Sciatic nerve (tissue), 2 donors: Measurements from ENCODE around the gene GALNT2. TPM values are rescaled to one million over a fixed set of nuclear protein-coding genes. Genes with fewer than 3 reads are reported as not detected.

Experiments
- ATAC-seq: fragments of 200-7000 bp; cut with Tn5 transposase; one replicate; pipeline ENCODE4 v1.9.1; 2020; ENCODE audit warnings: mild to moderate bottlenecking, moderate library complexity
- DNase-seq: peaks from one replicate; pipeline ENCODE4 v3.0.0-alpha.2; 2020; ENCODE audit warnings: low spot score
- intact Hi-C: fragments of 100-400 bp; cut with DNase I; formaldehyde crosslinking; loops from one replicate; pipeline ENCODE4 v1.14.2; 2022
- total RNA-seq: library from RNA; stranded (reverse); fragmentation: NEBNext Ultra II Directional; extraction: Animal tissue kit (Norgen Biotek cat#: 25700); gene quantifications from one replicate; pipeline ENCODE4 v1.2.1, GENCODE V29; 2021
- donor health status: DM: no; HTN: no; CAD: no.
- donor health status: DM: no; HTN: no; CAD: no.

The GALNT2 gene
- total RNA-seq, 1 donor from 2014 or later: 67.3 TPM

DNA sequence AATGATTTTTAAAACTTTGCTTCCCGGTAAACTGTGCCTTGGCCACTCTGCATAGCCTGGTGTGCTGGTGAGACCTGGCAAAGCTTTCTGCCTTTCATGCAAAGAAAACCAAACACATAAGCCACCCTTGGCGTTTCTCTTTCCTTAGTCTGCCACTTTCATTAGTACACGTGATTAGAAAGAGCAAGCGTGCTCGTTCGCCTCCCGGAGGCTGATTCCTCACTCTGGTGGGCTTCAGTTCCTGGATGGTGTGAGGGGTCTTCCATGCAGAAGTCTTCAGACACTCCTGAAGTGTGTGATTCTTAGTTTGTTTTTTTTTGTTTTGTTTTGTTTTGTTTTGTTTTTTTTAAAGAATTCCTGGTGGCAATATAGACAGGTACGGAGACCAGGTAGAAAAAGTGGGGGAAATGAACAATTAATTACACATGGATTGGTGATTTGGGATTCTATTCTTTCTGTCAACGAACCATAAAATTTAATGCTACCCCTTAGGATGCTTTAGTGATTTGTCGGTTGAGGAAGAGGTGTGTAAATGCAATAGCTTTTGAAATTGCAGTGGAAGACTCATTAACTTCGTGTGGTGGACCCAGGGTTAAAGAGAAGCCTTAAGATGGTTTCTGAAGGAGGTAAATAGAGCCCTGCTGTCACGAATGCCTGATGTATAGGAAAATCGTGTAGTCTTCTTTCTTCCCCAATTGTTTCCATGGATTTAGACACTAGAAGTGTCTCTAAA lies 2.1 kb downstream of the GALNT2 start:
- ATAC-seq (no peak), DNase-seq (no peak)
- intact Hi-C loops: no loop called here

DNA sequence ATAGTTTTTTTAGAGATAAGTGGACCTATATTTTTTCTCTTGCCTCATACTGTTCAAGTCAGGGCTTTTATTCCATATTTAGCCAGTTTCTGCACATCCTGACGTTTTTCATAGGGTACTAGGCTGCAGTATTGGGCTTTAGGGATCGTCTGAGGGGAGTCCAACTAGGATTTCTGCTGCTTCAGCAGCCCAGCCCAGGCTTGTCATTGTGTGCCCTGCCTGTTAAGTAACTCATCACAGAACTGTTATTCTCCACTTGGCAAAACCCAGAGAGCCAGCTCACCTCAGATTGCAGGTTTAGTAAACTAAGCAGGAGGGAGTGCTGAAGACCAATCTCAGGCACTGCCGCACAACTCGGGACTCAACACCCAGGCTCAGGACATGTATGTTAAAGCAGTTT lies 2.8 kb downstream of the GALNT2 start:
- intact Hi-C loops: no loop called here
- DNase-seq: no peak
- no peak for ATAC-seq

DNA sequence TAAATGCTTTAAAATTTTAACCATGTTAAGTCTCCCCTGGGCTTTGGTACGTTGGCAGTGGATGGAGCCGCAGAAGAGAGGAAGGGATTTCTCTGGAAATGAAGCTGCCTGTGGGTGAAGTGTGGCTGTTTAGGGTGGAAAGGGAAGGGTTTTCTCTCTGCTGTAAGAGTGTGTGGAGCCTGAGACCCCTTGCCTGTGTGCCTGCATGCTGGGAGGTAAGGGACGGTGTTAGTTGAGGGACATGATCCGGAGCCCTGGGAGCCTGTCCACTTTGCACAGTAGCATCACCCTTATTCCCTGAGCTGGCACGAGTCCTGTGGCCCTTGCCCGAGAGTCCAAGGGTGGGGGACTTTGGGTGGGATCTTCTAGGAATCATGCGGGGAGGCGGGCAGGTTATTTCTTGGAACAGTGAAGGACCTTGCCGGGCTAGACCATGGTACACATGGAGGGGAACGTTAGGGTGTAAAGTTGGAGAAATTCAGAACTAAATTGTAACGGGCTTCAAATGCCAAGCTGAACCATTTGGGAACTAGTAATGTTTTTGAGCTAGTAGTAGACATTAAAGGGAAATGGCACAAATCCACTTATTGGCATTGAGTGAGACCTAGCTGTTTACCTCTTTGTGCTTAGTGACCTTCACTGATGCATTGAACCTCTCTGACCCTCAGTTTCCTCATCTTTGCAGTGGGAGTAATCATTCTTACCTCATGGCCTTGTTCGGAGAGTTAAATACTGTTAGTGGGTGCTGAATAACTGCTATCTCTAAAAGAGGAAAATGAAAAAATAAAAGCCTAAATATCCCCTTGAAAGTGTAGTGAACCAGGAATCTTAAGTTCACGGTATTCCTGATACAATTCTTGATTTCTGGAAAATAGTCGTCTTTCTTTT lies 3.5 kb downstream of the GALNT2 start:
- DNase-seq: no peak
- no peak for ATAC-seq
- intact Hi-C loops: no loop called here

DNA sequence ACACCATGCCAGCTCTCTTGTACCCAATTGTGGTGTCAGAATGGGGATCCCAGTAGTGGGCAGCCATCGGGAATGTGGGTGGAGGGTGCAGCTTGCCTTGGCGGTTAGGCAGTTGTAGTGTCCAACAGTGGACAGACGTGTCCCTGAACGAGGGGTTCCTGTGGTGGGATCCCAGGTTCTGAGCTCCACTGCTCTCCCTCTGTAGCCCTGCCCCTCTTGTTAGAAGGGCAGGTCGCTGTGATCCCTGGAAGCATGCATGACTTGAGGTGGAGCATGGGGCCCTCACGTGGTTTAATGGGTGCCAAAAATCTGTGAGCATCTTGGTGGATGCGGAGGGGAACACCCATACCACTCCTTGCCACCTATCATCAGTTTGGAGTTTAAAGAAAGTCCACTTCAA lies 4.3 kb downstream of the GALNT2 start:
- DNase-seq (no peak), ATAC-seq (no peak)
- intact Hi-C loops: no loop called here

DNA sequence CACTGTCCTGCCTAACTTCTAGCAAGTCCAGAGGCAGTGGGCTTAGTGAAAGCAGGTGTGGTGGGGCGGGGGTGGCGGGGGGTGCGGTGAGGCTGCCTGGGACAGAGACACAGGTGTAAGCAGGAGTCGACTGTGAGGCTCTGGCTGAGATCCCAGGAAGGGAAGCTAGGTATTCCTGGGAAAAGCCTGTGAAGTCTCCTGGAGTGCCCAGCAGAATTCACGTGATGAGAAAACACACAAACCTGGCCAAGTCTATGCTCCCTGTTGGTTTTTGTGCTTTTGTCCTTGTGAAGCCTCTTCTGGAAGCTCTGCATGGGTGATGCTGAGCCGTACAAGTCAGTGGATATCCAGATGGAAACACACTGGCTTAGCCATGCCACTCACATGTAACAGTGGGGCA lies 5.3 kb downstream of the GALNT2 start:
- intact Hi-C loops: no loop called here
- no peak for DNase-seq
- no peak for ATAC-seq

DNA sequence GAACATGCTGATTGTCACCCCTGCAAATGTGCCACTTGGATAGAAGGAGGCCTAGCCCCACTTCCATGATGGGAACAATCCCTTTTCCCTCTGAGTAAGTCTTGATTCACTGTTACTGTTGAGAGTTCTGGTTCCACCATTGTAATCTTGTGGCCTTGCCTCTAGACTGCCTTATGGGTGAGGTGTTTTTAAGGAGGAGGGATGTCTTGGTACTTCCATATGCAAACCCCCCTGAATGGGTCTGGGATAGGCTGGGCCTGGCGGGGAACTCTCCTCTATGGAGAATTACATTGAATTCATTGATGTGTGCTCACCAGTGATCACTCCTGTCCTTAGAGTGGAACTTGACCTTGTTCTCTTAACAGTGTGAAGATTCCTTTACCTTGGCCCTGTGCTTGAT lies 5.8 kb downstream of the GALNT2 start:
- intact Hi-C loops: no loop called here
- ATAC-seq: no peak
- no peak for DNase-seq

DNA sequence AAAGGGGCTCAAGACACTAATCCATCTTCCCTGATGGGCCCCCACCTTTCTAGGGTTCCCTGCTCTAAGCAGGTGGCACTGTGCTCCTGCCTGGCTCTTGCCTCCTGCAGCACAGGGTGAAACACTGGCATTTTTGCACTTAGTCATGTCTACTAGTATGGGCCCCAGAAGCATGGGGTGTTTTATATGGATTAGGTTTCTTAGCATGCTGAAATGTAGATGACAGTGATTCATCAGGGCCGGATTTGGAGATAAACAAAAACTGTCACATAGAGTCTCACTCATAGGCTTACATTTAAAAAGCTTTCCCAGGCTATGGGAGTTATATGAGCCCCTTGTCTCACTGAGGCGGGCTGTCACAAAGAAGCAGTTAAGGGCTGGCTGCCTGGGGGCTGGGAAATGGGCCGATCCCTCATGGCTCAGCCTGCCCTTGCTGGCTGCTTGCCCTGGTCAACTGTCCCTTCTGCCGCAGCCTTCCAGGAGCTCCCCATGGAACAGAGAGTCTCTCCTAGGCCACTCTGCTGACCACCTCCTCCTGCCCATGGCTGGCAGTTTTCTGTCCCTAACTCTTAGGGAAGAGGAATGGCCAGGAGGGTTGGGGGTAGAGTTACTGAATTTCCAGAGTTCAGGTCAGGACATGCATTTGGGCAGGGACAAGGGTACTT lies 6.5 kb downstream of the GALNT2 start:
- ATAC-seq: peak; percentile 26
- no peak for DNase-seq
- intact Hi-C loops: no loop called here

DNA sequence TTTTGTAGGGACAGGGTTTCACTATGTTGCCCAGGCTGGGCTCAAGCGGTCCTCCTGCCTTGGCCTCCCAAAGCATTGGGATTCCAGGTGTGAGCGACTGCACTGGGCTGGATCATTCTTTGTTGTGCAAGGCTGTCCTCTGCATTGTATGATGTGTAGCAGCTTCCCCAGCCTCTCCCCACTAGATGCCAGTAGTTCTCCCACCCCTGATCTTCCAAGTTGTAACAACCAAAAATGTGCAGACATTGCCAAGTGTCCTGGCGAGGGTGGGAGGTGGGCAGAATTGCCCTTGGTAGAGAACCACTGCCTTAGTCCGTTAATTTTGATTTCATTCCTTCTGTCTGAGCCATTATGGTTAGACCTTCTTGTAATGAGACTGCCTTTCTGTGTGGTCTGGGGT lies 7.2 kb downstream of the GALNT2 start:
- DNase-seq: no peak
- ATAC-seq: peak; percentile 36
- intact Hi-C loops: no loop called here

DNA sequence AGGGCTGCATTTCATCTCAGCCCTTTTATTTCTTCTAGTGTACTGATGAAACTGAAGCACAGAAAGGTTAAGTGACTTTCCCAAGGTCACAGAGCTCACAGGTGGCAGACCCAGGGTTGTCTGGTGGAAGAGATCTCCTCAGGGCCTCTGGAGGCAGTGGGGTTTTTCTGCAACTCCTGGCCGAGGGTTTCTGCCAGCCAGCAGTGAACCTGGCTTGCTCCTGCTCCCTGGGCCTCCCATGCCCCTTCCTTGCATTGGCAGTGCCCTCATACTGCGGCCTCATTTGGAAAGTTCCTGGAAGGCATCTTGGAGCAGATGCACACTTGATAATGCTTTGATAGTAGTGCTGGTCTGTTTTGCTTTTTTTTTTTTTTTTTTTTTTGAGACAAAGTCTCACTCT lies 7.7 kb downstream of the GALNT2 start:
- DNase-seq: peak; percentile 45
- ATAC-seq: no peak
- intact Hi-C loops: no loop called here

DNA sequence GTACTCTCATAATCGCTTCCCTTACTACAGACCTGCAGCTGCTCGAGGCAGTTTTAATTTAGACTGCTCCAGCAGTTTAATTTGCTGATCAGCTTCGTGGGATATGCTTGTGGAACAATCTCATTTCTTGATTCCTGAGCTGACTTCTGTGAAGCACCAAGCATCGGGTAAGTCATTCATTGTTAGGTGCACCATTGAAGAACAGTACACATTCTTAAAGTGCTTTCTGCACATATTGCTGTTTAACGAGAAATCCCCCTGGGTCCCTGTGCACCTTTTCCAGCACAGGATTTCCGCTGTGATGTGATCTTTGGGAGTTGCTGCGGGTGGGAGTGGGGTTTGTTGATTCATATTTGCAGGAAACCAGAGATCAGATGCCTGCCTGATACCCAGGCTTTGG lies 9.1 kb downstream of the GALNT2 start:
- intact Hi-C loops: no loop called here
- ATAC-seq (no peak), DNase-seq (no peak)

DNA sequence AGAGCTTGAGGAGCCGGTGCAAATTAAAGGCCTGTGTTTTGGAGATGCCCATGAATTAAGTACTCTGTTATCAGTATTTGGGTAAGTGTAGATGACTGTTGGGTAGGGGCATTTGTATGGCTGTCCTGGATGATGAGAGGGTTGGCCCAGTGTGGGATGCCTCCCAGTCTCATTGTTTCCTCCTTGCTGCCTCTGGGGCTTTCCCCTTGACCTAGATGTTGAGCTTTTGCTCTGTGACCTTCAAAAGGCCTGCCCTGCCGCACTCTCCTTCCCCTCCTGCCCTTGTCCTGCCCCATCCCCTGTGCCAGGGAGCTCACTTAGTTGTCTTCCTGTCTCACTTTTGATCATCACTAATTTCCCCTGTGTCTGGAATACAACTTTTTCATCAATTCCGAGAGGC lies 10.0 kb downstream of the GALNT2 start:
- DNase-seq (no peak), ATAC-seq (no peak)
- intact Hi-C loops: no loop called here

DNA sequence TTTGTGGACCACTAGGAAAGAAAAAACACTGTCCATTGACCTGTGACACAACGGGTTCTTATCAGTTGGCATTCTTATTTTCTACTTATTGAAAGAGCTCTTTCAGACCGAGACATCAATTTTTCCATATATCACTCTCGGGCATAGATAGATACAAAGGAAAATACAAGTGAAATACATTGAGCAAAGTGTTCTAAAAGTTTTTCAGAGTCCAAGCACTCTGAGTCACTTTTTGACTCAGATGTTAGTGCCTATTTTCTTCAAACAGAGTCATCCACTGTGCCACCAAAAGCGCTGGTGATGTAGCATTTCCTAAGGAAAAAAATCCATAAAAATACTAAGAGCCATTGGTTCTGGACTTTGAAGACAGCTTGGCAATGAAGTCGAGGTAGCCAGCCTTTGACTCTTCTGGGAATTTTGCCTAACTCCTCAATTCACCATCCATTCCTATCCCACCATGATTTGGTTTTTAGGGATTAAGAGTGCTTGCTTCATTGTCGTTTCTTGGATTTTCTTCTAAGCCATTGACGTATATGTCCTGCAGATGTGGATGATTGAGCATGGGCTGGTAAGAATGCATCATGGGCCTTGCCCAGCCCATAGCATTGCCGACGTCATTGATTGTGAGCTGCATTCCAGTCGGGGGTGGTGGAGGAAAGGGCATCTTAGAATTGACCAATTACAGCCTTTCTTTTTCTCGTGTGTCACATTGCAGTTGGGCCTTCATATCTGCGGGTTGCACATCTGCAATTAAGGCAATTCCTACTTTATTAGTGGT lies 10.6 kb downstream of the GALNT2 start:
- intact Hi-C loops: no loop called here
- ATAC-seq (no peak), DNase-seq (no peak)

DNA sequence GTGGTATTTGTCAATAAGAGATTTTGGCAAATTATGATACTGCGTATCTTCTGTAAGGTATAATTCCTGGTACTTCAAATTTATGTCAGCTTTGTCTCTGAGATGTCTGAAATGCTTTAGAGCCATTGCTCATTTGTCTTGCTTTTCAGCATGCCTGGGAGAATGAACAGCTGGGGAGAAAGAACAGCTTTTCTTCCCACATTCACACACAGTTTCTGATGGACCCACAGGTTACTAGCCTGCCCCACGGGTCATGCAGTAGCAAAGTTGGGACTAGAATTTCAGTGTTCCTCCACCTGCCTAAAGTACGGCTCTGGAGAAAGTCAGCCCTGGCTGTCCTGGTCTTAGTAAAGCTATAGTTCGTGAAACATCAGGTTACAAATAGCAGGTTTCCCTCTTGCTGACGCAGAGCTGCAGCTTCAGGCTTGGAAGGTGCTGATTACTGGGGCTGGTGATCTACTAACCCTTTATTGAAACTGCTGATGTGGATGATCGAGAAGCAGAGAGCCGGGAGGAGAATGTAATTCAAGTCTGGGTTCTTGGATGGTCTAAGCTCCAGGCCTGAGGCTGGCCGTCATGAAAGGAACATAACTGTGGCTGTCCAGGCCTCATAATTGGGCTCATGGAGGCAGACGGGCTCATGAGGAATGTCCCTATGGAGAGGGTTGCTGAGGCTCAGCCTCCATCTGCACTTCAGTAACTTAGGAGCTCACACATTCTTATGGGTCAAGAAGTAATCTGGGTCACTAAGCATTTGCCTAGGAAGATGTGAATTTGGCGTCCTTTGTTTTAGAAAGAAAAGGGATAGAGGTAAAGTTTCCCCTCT lies 12.4 kb downstream of the GALNT2 start:
- DNase-seq: no peak
- intact Hi-C loops: no loop called here
- ATAC-seq: no peak

DNA sequence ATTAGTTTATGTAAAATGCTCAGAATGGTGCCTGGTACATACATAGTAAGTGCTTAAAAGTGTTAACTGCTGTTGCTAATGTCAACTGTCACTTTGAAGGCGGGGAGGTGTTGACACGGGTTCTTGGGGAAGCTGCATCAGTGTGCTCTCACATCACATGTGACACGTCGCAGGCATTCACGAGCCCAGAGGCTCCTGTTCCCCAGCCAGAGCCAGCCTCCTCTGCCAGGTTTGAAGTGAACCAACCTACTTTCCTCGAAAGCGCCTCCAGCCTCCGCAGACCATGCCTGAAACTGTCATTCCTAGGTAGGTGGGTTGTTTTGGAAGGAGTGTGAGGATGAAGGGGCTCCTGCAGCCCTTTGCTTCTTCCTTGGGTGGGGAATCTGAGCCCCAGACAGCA lies 13.8 kb downstream of the GALNT2 start:
- intact Hi-C loops: no loop called here
- ATAC-seq (no peak), DNase-seq (peak; percentile 38)

DNA sequence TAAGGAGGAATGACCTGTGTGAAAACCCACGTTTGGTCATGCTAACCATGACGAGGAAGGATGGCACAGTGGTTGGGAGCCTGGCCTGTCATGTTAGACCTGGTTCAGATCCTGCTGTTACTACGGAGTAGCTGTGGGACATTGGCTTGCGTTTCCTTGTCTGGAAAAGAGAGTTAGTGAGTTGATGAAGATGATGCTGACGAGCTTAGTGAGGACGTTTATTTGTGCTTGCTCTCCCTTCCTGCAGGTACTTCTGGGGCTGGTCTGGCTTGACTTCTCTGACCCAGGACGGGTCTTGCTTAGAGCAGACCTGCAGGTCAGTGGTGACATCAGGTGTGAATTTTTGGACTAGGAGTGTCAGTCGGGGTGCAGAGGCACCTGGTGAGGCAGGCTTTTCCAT lies 14.7 kb downstream of the GALNT2 start:
- intact Hi-C loops: no loop called here
- no peak for DNase-seq
- no peak for ATAC-seq

DNA sequence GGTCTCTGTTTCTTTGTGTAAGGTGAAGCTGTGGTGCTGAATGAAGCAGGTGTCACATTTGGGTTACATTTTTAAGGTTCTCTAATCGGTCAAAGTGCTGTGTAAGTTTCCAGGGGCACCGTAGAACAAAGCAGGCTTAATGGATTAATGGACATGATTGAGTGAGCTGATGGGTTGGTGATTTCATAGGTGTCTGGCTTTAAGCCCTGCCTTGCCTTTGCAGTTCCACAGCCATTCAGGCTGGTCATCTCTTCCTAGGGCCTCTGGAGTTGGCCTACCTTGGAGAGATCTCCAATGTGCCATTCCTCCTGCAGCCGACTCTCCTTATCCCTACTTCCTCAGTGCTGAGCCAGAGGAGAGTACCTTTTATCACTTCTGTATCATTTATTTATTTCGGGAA lies 15.2 kb downstream of the GALNT2 start:
- DNase-seq (no peak), ATAC-seq (no peak)
- intact Hi-C loops: no loop called here

DNA sequence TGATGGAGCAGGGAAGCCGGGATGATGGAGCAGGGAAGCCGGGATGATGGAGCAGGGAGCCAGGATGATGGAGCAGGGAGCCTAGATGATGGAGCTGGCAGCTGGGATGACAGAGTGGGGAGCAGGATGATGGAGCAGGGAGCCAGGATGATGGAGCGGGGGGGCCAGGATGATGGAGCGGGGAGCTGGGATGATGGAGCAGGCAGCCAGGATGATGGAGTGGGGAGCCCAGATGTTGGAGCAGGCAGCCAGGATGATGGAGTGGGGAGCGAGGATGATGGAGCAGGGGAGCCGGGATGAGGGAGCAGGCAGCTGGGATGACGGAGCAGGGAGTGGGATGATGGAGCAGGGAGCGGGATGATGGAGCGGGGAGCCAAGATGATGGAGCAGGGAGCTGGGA lies 16.0 kb downstream of the GALNT2 start:
- intact Hi-C loops: no loop called here
- ATAC-seq (no peak), DNase-seq (peak; percentile 44)

DNA sequence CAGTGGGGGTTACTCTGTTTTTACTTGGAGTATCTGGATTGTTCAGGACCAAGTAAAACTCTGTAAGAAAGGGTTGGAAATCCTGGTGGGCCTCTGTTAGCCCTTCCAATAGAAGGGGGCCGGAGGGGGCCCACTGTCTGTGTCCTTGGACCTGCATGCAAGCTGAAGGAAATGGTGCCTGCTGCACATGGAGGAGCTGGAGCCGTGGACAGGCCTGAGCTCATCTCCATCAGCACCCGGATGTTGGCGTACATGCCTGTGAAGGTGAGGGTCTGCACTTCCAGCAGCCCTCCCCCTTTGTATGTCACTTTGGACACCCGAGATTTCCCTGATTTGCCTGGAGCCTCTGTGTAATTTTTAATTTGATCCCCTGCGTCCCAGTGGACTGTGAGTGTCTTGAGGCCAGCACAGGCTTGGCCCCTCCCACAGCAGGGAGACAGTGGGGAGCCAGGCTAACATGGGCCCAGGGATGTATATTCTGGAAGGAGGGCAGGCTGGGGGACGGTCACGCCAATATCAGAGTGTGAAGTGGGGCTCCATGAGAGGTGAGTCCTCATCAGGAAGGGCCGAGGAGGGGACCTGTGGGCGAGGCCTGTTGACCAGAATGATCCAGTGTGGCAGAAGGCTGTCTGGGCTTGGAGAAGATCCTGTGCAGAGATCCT lies 16.8 kb downstream of the GALNT2 start:
- peak; percentile 9 for ATAC-seq
- DNase-seq: peak; percentile 52
- intact Hi-C loops: no loop called here
